IPS DF 6.9 (cell line): ENCODE data around the gene LRP6.

Source experiments
- DNase-seq: peaks from one replicate; pipeline ENCODE4 v3.0.0-alpha.2; 2013; ENCODE audit warnings: low read depth, low spot score
- H3K27ac ChIP-seq: one replicate; pipeline ENCODE4 v1.5.1; 2013; ENCODE audit warnings: low read length, control low read depth
- H3K27me3 ChIP-seq: 2 replicates; pipeline ENCODE4 v1.6.1; 2013; ENCODE audit warnings: mild to moderate bottlenecking, low read length; ENCODE audit not compliant: control insufficient read depth, insufficient read depth
- H3K36me3 ChIP-seq: 2 replicates; pipeline ENCODE4 v1.6.1; 2013; ENCODE audit warnings: low read length; ENCODE audit not compliant: control insufficient read depth, insufficient read depth
- H3K4me1 ChIP-seq: 2 replicates; pipeline ENCODE4 v1.6.1; 2013; ENCODE audit warnings: low read length; ENCODE audit not compliant: control insufficient read depth, insufficient read depth
- H3K4me3 ChIP-seq: 2 replicates; pipeline ENCODE4 v1.5.1; 2013; ENCODE audit warnings: mild to moderate bottlenecking, low read length
- H3K9me3 ChIP-seq: 2 replicates; pipeline ENCODE4 v1.6.1; 2013; ENCODE audit warnings: low read length, inconsistent platforms; ENCODE audit not compliant: control insufficient read depth, insufficient read depth
- WGBS: extraction: QIAGEN DNeasy Blood & Tissue Kit; methylation state at CpG from one replicate; pipeline ENCODE4 v1.1.7; 2013; ENCODE audit warnings: mixed read lengths, missing lambda C conversion rate; ENCODE audit not compliant: insufficient read length, insufficient coverage; 5-methylcytosine and 5-hydroxymethylcytosine counted together

Gene LRP6

DNA sequence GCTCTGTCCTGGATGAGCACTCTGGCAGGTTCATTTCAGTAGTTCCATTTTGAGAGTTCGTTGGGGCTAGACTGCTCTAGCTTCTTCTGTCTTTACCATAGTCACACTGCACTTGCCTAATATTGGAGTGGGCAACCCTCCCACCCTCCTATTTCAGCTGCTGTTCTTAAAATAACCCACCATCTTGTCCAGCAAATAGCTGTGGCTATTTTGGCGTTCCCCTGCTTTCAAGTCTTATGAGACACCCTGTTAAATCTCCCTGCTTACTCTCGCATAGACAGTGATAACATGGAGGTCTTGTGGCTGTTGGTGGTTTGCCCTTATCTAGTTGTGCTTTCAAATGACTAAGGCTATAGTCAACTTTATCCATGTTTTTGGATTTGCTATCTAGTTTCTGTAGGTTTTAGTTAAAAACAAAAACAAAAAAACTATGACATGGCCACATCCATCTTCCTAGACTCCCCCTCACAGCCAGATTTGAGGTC, 65.5 kb downstream of the LRP6 start:
- DNase-seq = no peak
- Histone ChIP-seq H3K4me3 (no peak overlapping the region), H3K27me3 (no peaks in the 10 kb centered on the region), H3K27ac (no peak overlapping the region), H3K9me3 (no peaks in the 10 kb centered on the region), H3K36me3 (no peaks in the 10 kb centered on the region), H3K4me1 (no peaks in the 10 kb centered on the region)
- WGBS = no CpG with 5 or more reads among the region's 3 CpGs

DNA sequence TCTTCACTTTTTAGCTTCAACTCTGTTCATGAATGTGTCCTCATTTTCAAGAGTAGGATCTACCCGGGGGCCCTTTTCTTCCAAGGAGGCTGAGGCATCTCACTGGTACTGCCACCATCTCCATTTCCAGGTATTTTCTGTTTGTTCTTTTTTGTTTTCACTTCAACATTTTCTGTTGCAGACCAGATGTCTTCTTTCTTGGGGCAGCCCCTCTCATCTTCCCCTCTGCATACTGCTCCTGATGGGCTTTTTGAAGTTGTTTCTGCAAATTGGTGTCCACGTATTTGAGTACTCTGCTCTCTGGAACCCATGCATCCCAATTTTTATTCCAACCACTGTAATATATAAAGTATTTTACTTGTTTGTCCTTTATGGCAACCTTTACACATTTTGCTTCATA, 66.5 kb downstream of the LRP6 start:
- WGBS = no CpG with 5 or more reads among the region's 2 CpGs
- Histone ChIP-seq H3K27ac (no peak overlapping the region), H3K4me1 (no peaks in the 10 kb centered on the region), H3K9me3 (no peaks in the 10 kb centered on the region), H3K36me3 (no peaks in the 10 kb centered on the region), H3K4me3 (no peak overlapping the region), H3K27me3 (no peaks in the 10 kb centered on the region)
- no peak for DNase-seq

DNA sequence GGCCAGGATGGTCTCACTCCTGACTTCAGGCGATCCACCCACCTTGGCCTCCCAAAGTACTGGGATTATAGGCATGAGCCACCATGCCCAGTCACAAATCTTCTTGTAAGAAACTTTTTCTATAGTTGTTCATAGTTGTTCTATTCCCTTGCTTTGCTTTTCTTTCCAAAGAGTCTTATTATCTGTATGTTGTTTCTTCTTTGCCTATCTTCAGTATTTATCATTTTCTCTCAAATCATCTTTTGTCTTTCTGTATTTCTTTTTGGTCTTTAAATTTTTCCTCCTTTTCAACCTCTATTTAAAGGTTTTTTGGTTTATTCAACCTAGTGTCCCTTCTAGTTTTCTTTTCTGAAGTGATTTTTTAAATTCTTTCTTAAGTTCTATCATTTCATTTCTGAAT, 68.7 kb downstream of the LRP6 start:
- no peak for DNase-seq
- no CpG with 5 or more reads among the region's 1 CpG for WGBS
- Histone ChIP-seq H3K4me1 (no peaks in the 10 kb centered on the region), H3K36me3 (no peaks in the 10 kb centered on the region), H3K27ac (no peak overlapping the region), H3K9me3 (no peaks in the 10 kb centered on the region), H3K4me3 (no peak overlapping the region), H3K27me3 (no peaks in the 10 kb centered on the region)

DNA sequence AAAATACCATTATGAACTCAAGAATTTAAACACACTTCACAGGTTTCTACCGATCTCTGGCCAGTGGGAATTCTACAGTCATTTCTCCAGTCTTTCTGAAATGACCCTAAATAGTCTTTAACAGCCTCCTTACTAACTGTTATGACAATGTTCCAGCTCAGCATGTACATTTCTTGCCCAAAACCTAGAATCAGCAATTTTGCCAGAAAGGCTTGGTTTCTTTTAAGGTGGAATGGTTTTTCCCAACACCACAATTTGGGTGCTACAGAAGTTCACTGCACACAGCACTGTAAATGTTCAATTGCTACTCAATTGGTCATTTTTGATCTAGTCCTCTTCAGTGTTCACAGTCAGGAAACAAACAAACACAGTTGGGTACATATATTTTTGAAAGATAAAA, 69.7 kb downstream of the LRP6 start:
- Histone ChIP-seq H3K27me3 (no peaks in the 10 kb centered on the region), H3K4me1 (no peaks in the 10 kb centered on the region), H3K9me3 (no peaks in the 10 kb centered on the region), H3K36me3 (no peaks in the 10 kb centered on the region), H3K27ac (no peak overlapping the region), H3K4me3 (no peak overlapping the region)
- WGBS = no CpG with 5 or more reads among the region's 1 CpG
- no peak for DNase-seq

DNA sequence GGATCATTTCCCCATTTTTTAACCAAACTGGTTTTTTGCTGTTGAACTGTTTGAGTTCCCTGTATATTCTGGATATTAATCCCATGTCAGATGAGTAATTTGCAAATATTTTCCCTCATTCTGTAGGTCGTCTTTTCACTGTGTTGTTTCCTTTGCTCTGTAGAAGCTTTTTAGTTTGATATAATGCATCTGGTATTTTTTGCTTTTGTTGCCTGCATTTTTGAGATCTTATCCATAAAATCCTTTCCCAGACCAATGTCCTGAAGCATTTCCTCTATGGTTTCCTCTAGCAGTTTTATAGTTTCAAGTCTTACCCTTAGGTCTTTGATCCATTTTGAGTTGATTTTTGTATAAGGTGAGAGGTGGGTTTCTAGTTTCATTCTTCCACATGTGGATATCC, 71.3 kb downstream of the LRP6 start:
- DNase-seq = no peak
- H3K4me3 ChIP-seq = no peak overlapping the region
- no CpG with 5 or more reads among the region's 1 CpG for WGBS
- no peak overlapping the region for H3K27ac ChIP-seq
- H3K27me3 ChIP-seq = no peaks in the 10 kb centered on the region
- H3K9me3 ChIP-seq = no peaks in the 10 kb centered on the region
- no peaks in the 10 kb centered on the region for H3K4me1 ChIP-seq
- H3K36me3 ChIP-seq = no peaks in the 10 kb centered on the region

DNA sequence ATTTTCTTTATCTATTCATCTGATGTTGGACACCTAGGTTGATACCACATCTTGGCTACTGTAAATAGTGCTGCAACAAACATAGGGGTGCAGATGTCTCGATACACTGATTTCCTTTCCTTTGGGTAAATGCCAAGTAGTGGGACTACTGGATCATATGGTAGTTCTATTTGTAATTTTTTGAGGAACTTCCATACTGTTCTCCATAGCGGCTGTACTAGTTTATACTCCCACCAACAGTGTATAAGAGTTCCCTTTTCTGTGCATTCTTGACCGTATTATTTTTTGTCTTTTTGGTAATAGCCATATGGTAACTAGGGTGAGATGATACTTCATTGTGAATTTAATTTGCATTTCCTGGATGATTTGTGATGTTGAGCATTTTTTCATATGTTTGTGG, 71.8 kb downstream of the LRP6 start:
- WGBS = no CpG with 5 or more reads among the region's 3 CpGs
- Histone ChIP-seq H3K27me3 (no peaks in the 10 kb centered on the region), H3K36me3 (no peaks in the 10 kb centered on the region)

DNA sequence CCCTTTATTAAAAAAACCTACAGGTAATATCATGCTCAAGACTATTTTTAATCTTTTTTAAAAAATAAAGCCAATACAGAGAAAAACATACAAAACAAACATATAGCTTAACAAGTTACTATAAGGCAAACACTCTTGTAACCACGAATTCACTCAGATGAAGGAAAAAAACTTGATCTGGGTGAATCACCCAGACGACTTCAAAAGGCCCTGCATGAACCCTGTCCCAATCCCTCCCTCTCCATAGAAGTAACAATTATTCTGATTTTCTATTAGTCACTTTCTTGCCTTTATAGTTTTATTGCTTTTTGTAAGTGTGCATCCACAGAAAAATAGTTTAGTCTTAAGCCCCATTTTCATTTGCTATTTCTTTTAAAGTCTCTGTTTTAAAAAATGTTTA, 72.6 kb downstream of the LRP6 start:
- no peaks in the 10 kb centered on the region for H3K9me3 ChIP-seq
- no peaks in the 10 kb centered on the region for H3K27me3 ChIP-seq
- WGBS = no CpG with 5 or more reads among the region's 2 CpGs
- DNase-seq = no peak
- H3K4me1 ChIP-seq = no peaks in the 10 kb centered on the region
- H3K27ac ChIP-seq = no peak overlapping the region
- no peak overlapping the region for H3K4me3 ChIP-seq
- H3K36me3 ChIP-seq = no peaks in the 10 kb centered on the region

More for the DNA sequence above, 71.8 kb downstream of the LRP6 start:
- Histone ChIP-seq H3K27ac (no peak overlapping the region), H3K4me1 (no peaks in the 10 kb centered on the region), H3K9me3 (no peaks in the 10 kb centered on the region), H3K4me3 (no peak overlapping the region)
- no peak for DNase-seq

DNA sequence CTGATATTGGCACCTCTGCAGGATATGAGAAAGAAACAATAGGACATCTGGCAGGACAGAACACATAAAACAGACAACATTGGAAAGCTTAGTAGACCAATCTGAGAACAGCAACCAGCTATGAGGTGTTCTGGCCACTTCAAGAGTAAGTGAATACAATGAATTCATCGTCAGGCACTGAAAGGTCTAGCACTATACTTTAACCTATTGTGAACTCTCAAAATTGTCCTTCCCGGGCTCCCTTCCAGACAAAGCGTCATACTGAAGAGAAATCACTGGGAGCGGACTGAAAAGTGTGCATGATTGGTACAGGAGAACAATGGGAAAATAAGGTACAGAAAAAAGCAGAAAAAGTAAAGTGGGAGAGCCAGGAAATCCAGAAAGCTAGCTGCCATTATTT, 75.8 kb downstream of the LRP6 start:
- no CpG with 5 or more reads among the region's 4 CpGs for WGBS
- Histone ChIP-seq H3K27me3 (no peaks in the 10 kb centered on the region), H3K27ac (no peak overlapping the region), H3K4me1 (no peaks in the 10 kb centered on the region), H3K36me3 (no peaks in the 10 kb centered on the region), H3K4me3 (no peak overlapping the region), H3K9me3 (no peaks in the 10 kb centered on the region)
- DNase-seq = no peak

DNA sequence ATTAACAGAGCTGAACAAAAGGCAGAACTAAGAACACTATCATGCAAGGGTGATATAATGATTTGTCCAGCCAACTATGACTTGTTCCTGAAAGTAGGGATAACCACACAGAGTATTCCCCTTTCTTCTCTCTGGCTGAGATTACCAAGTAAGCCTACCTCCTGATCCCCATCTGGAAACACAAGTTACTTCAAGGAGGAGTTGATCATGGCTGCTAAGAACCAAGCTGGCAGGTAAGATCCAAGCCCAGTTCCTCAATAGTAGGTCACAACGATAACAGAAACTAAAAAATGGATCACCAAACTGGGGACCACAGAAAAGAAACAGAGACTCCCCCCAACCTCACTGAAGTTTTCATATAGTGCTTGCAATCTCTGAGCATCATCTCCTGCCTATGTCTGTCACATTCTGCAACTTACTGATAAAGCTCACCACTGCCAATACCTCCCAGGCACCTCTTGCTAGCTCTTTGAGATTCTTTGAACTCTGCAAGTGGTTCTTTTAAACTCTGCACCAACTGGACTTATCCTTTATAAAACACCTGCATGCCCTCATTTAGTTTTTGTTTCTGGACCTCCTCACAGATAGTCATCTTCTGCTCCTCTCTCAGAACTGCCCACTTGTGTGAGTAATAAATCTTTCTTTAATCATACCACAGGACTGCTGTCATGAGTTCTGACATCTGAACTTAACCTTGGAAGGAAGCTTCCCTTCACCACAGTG, 76.6 kb downstream of the LRP6 start:
- WGBS = no CpG with 5 or more reads among the region's 1 CpG
- Histone ChIP-seq H3K27ac (no peak overlapping the region), H3K4me3 (no peak overlapping the region), H3K36me3 (no peaks in the 10 kb centered on the region), H3K27me3 (no peaks in the 10 kb centered on the region), H3K4me1 (no peaks in the 10 kb centered on the region), H3K9me3 (no peaks in the 10 kb centered on the region)
- no peak for DNase-seq

DNA sequence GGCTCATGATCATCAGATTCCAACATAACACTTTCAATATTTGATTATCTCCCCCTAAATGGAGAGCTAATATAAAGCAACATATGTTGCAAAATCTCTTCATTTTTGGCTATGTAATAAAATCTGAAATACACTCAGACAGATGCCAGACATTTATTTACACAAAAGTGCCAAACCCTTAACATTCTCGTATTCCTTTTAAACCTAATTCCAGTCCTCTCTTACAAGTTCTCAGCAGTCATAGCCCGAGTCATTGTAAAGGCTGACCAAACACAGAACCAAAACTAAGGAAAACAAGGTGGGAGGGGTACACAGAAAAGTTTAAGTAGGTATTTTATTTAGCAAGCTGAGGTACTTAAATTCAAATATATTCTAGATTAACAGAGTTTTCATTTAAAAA, 81.4 kb downstream of the LRP6 start:
- Histone ChIP-seq H3K27ac (no peak overlapping the region), H3K36me3 (peaks cover 2% of the 10 kb centered on the region; the same call in 1 of the 2 replicates), H3K27me3 (no peaks in the 10 kb centered on the region), H3K4me3 (no peak overlapping the region), H3K9me3 (no peaks in the 10 kb centered on the region), H3K4me1 (no peaks in the 10 kb centered on the region)
- DNase-seq = no peak
- 100% methylated on average over 1 of the region's 2 CpGs for WGBS

DNA sequence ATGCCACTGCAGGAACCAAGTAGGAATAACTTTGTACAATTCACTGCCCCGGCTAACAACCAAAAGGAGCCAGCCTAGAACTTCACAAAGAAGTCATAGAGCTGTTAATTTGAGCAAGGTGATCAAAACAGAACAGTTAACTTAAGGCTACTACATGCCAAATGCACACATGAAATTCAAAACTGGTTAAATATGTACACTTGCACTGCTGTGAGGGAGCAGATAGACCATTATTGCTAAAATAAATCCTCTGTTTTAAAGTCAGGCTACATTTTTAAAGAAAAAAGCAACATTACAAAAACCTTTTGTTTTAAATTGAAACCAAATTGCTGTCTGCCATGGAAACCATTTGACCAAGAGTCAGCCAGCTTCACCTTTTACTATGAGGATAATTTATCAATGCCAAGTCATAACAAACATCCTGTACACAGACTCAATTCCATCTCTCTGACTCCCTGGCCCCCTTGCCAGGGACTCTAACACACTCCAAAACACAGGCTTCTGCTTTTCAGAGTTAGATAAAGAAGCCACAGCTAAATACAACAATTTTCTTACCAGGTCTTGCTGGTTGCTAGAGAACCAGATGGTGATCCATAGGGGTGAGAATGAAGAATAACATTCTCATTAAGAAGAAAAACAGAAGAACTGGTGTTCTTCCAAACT, 84.0 kb downstream of the LRP6 start:
- H3K9me3 ChIP-seq = no peaks in the 10 kb centered on the region
- no peak for DNase-seq
- H3K4me3 ChIP-seq = no peak overlapping the region
- H3K4me1 ChIP-seq = no peaks in the 10 kb centered on the region
- no CpG with 5 or more reads among the region's 1 CpG for WGBS
- no peaks in the 10 kb centered on the region for H3K27me3 ChIP-seq
- no peak overlapping the region for H3K27ac ChIP-seq
- H3K36me3 ChIP-seq = peaks cover 2% of the 10 kb centered on the region; the same call in 1 of the 2 replicates
